Transverse colon (tissue), 4 donors: ENCODE measurements around the gene THADA.

ENCODE experiments used
- CTCF ChIP-seq, 5 experiments: fragments of 200-600 bp in 3 of 5; fragments of 450-650 bp in 2 of 5; sonication (generic) in 3 of 5; IDR thresholded peaks; 1 replicate in 2 of 5; 2 replicates in 3 of 5; pipeline ENCODE4 v1.5.1; 2016 to 2017; ENCODE audit warnings: antibody characterized with exemption in 5 of 5, inconsistent platforms in 3 of 5, mild to moderate bottlenecking in 2 of 5, moderate library complexity in 1 of 5
- POLR2AphosphoS5 ChIP-seq, 3 donors: sonication (generic); formaldehyde crosslinking; IDR thresholded peaks; one replicate each; pipeline ENCODE4 v1.6.1; 2016; ENCODE audit warnings: antibody characterized with exemption in 3 of 3

DNA sequence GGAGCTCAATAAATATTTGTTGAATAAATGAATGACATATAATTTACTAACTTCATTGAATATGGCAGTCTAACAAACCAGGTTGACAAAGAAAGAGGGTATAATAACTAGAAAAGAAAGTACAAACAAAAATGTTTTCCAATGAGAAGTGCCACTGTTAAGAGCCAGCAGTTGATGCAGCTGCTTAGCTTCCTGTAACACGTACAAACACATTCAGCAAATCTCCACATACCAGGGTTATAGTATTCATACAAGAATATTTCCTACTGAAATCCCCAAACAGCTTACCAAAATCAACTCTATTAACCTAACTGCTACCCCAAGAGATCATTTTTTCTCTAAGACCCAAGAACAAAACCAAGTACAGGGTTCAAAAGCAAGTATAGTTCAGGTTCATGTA, 77.7 kb downstream of the THADA start:
- TF ChIP-seq CTCF (IDR thresholded peaks at IDR 0.05): no peak
- TF ChIP-seq POLR2AphosphoS5 (IDR thresholded peaks at IDR 0.05): no peak
